Upper lobe of left lung (tissue), 6 donors: ENCODE results near the gene CHST11. TPM values are rescaled to one million over a fixed set of nuclear protein-coding genes. Genes with fewer than 3 reads are reported as not detected.
A peak's percentile ranks its signal among the peaks of the same experiment; 100 is the strongest.

Experiments used
- ATAC-seq, 2 donors: fragments of 200-7000 bp; cut with Tn5 transposase; one replicate each; pipeline ENCODE4 v1.9.1; 2022; ENCODE audit warnings: mild to moderate bottlenecking in 2 of 2, moderate library complexity in 2 of 2; ENCODE audit not compliant: low FRiP score in 2 of 2
- DNase-seq, 2 donors: peaks; one replicate each; pipeline ENCODE4 v3.0.0-alpha.2; 2019 to 2020
- H3K27ac ChIP-seq, 4 donors: fragments of 200-600 bp; sonication (generic); one replicate each; pipeline ENCODE4 v1.5.1; 2016 to 2019
- H3K27me3 ChIP-seq, 4 donors: fragments of 200-600 bp; sonication (generic); one replicate each; pipeline ENCODE4 v1.5.1; 2017 to 2019
- H3K36me3 ChIP-seq, 4 donors: fragments of 200-600 bp; sonication (generic); one replicate each; pipeline ENCODE4 v1.5.1; 2016 to 2019
- H3K4me1 ChIP-seq, 4 donors: fragments of 200-600 bp; sonication (generic); one replicate each; pipeline ENCODE4 v1.5.1; 2018 to 2019
- H3K4me3 ChIP-seq, 4 donors: fragments of 200-600 bp; sonication (generic); one replicate each; pipeline ENCODE4 v1.5.1; 2017 to 2019; ENCODE audit warnings: mild to moderate bottlenecking in 2 of 4, moderate library complexity in 1 of 4
- H3K9me3 ChIP-seq, 4 donors: fragments of 200-600 bp; sonication (generic); one replicate each; pipeline ENCODE4 v1.5.1; 2018 to 2019
- CTCF ChIP-seq, 6 experiments: fragments of 450-650 bp in 4 of 6; fragments of 200-600 bp in 2 of 6; sonication (generic) in 2 of 6; IDR thresholded peaks; one replicate each; pipeline ENCODE4 v1.5.1; 2016 to 2019; ENCODE audit warnings: antibody characterized with exemption in 6 of 6
- EP300 ChIP-seq, 4 donors: sonication (generic); formaldehyde crosslinking; IDR thresholded peaks; one replicate each; pipeline ENCODE4 v1.5.1; 2017; ENCODE audit warnings: antibody characterized with exemption in 4 of 4, control low read depth in 2 of 4
- POLR2A ChIP-seq, 4 donors: fragments of 450-650 bp; IDR thresholded peaks; one replicate each; pipeline ENCODE4 v1.5.1; 2016 to 2017; ENCODE audit warnings: antibody characterized with exemption in 4 of 4, mild to moderate bottlenecking in 2 of 4
- POLR2AphosphoS5 ChIP-seq, 2 donors: sonication (generic); formaldehyde crosslinking; IDR thresholded peaks; one replicate each; pipeline ENCODE4 v1.5.1; 2017; ENCODE audit warnings: antibody characterized with exemption in 2 of 2
- WGBS, 2 donors: methylation state at CpG; one replicate each; pipeline ENCODE4 v1.1.5; 2017 to 2018; 5-methylcytosine and 5-hydroxymethylcytosine counted together
- total RNA-seq, 6 donors: library from RNA; depleted of rRNA in 4 of 6; stranded (reverse); fragments of >200 nt in 4 of 6; gene quantifications; one replicate each; pipeline versions ENCODE4 v1.1.0 to v1.2.1, GENCODE V29; 2016 to 2021
- donor health status: DM: no; HTN: no; CAD: no; lungs with moderate emphysema.
- donor health status: DM: no; HTN: yes; CAD: no; lungs with severe emphysema.

The CHST11 gene
- total RNA-seq, 6 donors from 2014 or later = 40.4 to 234 (median 58.4) TPM

- Histone ChIP-seq H3K9me3 (no peaks in the 10 kb centered on the region), H3K27me3 (no peaks in the 10 kb centered on the region), H3K4me1 (peaks cover 9 to 36% (median 10%) of the 10 kb centered on the region in 4 donors), H3K27ac (peak overlapping the region in 2 of 4 donors; percentile 0 to 47), H3K36me3 (no peaks in the 10 kb centered on the region), H3K4me3 (no peak overlapping the region)
- TF ChIP-seq POLR2AphosphoS5 (IDR thresholded peaks at IDR 0.05) (peak; percentile 19 to 49), CTCF (IDR thresholded peaks at IDR 0.05) (no peak), EP300 (IDR thresholded peaks at IDR 0.05) (peak in 1 of 4 donors; percentile 22), POLR2A (IDR thresholded peaks at IDR 0.05) (no peak)
- WGBS, 2 donors = 76 to 79% methylated on average over 11 of the region's 11 CpGs
- ATAC-seq (peak; percentile 44 to 52), DNase-seq (no peak)
Observed at GRCh38 chr12:104687823-104688573, 231.2 kb downstream of the CHST11 start.

- 68 to 79% methylated on average over 4 of the region's 4 CpGs for WGBS, 2 donors
- H3K27ac ChIP-seq = peak overlapping the region in 1 of 4 donors; percentile 4
- no peaks in the 10 kb centered on the region for H3K27me3 ChIP-seq
- H3K9me3 ChIP-seq = no peaks in the 10 kb centered on the region
- peaks cover 3 to 29% (median 12%) of the 10 kb centered on the region in 4 donors for H3K4me1 ChIP-seq
- DNase-seq (no peak), ATAC-seq (peak in 1 of 2 donors; percentile 68)
- TF ChIP-seq POLR2A (IDR thresholded peaks at IDR 0.05) (no peak), POLR2AphosphoS5 (IDR thresholded peaks at IDR 0.05) (no peak), CTCF (IDR thresholded peaks at IDR 0.05) (no peak), EP300 (IDR thresholded peaks at IDR 0.05) (no peak)
- no peaks in the 10 kb centered on the region for H3K36me3 ChIP-seq
- no peak overlapping the region for H3K4me3 ChIP-seq
Observed at GRCh38 chr12:104689635-104690034, 232.9 kb downstream of the CHST11 start.

GRCh38 chr12:104691721-104692556, 235.2 kb downstream of the CHST11 start:
- WGBS, 2 donors = 76 to 83% methylated on average over 19 of the region's 19 CpGs
- H3K4me1 ChIP-seq = peaks cover 14 to 33% (median 24%) of the 10 kb centered on the region in 4 donors
- DNase-seq (no peak), ATAC-seq (no peak)
- no peaks in the 10 kb centered on the region for H3K36me3 ChIP-seq
- H3K9me3 ChIP-seq = no peaks in the 10 kb centered on the region
- H3K4me3 ChIP-seq = no peak overlapping the region
- H3K27ac ChIP-seq = no peak overlapping the region
- no peaks in the 10 kb centered on the region for H3K27me3 ChIP-seq
- TF ChIP-seq POLR2AphosphoS5 (IDR thresholded peaks at IDR 0.05) = no peak
- TF ChIP-seq CTCF (IDR thresholded peaks at IDR 0.05) = no peak
- no peak for TF ChIP-seq POLR2A (IDR thresholded peaks at IDR 0.05)
- no peak for TF ChIP-seq EP300 (IDR thresholded peaks at IDR 0.05)

- 94 to 98% methylated on average over 3 to 4 of the region's 4 CpGs for WGBS, 2 donors
Observed at GRCh38 chr12:104692557-104693218, 235.9 kb downstream of the CHST11 start.

More at GRCh38 chr12:104692557-104693218, 235.9 kb downstream of the CHST11 start:
- Histone ChIP-seq H3K9me3 (no peaks in the 10 kb centered on the region), H3K27me3 (no peaks in the 10 kb centered on the region), H3K4me3 (no peak overlapping the region), H3K36me3 (no peaks in the 10 kb centered on the region), H3K4me1 (peaks cover 14 to 33% (median 22%) of the 10 kb centered on the region in 4 donors), H3K27ac (no peak overlapping the region)
- TF ChIP-seq EP300 (IDR thresholded peaks at IDR 0.05) = no peak
- no peak for TF ChIP-seq POLR2A (IDR thresholded peaks at IDR 0.05)
- TF ChIP-seq CTCF (IDR thresholded peaks at IDR 0.05) = no peak
- TF ChIP-seq POLR2AphosphoS5 (IDR thresholded peaks at IDR 0.05) = no peak
- ATAC-seq (no peak), DNase-seq (no peak)
